Measurements from ENCODE around the gene PLSCR4.
"Not testable (repeated sequence)": the region's sequence is repeated elsewhere in the genome, so short reads cannot be mapped to it uniquely, and the experiment has no call there.

DNA sequence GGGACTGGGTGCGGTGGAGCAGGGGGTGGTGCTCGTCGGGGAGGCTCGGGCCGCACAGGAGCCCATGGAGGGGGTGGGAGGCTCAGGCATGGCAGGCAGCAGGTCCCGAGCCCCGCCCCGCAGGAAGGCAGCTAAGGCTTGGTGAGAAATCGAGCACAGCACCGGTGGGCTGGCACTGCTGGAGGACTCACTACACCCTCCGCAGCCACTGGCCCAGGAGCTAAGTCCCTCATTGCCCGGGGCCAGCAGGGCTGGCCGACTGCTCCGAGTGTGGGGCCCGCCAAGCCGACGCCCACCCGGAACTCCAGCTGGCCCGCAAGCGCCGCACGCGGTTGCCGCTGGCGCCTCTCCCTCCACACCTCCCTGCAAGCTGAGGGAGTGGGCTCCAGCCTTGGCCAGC, 25.4 kb downstream of the PLSCR4 start:
- TF ChIP-seq, protein P1, sequence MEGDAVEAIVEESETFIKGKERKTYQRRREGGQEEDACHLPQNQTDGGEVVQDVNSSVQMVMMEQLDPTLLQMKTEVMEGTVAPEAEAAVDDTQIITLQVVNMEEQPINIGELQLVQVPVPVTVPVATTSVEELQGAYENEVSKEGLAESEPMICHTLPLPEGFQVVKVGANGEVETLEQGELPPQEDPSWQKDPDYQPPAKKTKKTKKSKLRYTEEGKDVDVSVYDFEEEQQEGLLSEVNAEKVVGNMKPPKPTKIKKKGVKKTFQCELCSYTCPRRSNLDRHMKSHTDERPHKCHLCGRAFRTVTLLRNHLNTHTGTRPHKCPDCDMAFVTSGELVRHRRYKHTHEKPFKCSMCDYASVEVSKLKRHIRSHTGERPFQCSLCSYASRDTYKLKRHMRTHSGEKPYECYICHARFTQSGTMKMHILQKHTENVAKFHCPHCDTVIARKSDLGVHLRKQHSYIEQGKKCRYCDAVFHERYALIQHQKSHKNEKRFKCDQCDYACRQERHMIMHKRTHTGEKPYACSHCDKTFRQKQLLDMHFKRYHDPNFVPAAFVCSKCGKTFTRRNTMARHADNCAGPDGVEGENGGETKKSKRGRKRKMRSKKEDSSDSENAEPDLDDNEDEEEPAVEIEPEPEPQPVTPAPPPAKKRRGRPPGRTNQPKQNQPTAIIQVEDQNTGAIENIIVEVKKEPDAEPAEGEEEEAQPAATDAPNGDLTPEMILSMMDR (conservative IDR thresholded peaks at IDR 0.05; ENCODE audit: low read depth, low read length) = not testable (repeated sequence)
- not testable (repeated sequence) for TF ChIP-seq EZH2 (IDR thresholded peaks at IDR 0.05; ENCODE audit: borderline replicate concordance, low read depth, low read length, poor library complexity, severe bottlenecking)
